ENCODE results near the gene MARCHF6.

- TF ChIP-seq CTCF (IDR thresholded peaks at IDR 0.05) (no peak), POLR2A (IDR thresholded peaks at IDR 0.05) (no peak)
These were observed 28.3 kb downstream of the MARCHF6 start for GRCh38 chr5:10381803-10382202.
